HCT116 (cell line): ENCODE measurements around the gene ERP27. TPM values are rescaled to one million over a fixed set of nuclear protein-coding genes. Genes with fewer than 3 reads are reported as not detected.

Source experiments
- ATAC-seq: fragments of 200-7000 bp; cut with Tn5 transposase; 2 replicates; pipeline ENCODE4 v1.9.1; 2020; ENCODE audit warnings: mild to moderate bottlenecking, moderate library complexity
- BruUV-seq: library from RNA; stranded (reverse); fragments of 400-500 nt; replicated peaks from 2 replicates; lab custom pipeline; 2021; lab: Mats Ljungman, UMichigan
- CTCF ChIA-PET: fragments of 300-600 bp; sonication (Branson Sonifier 250); formaldehyde crosslinking; loops from one replicate; lab custom pipeline; 2021; ENCODE audit warnings: antibody characterized with exemption; lab: Charles Lee
- POLR2A ChIA-PET: fragments of 300-600, 350-600 bp; sonication (Branson Sonifier 250); formaldehyde crosslinking; loops from one replicate; lab custom pipeline; 2021; ENCODE audit warnings: antibody characterized with exemption; lab: Charles Lee
- RAD21 ChIA-PET, 2 experiments: fragments of 300-600 bp; sonication (Branson Sonifier 250); formaldehyde crosslinking; loops; one replicate each; lab custom pipeline; 2023; ENCODE audit warnings: low total read pairs in 2 of 2; ENCODE audit not compliant: uncharacterized antibody in 2 of 2, unreplicated experiment in 2 of 2, low non-redundant PET in 1 of 2; lab: Charles Lee
- DNase-seq: peaks from one replicate; pipeline ENCODE4 v3.0.0-alpha.2; 2010; ENCODE audit warnings: low read depth, low spot score
- H2AFZ ChIP-seq: fragments of 200-600 bp; shearing (Covaris generic), sonication (generic); 2 replicates; pipeline ENCODE4 v1.6.1; 2017; ENCODE audit warnings: low read depth, mixed run types, mixed read lengths, antibody characterized with exemption, low read length; ENCODE audit not compliant: poor library complexity, severe bottlenecking
- H3K27ac ChIP-seq: 2 replicates; pipeline ENCODE4 v1.5.1; 2012; ENCODE audit warnings: low read depth, low read length
- H3K27me3 ChIP-seq: fragments of 200-600 bp; sonication (generic); 2 replicates; pipeline ENCODE4 v1.6.1; 2016; ENCODE audit warnings: mixed run types, low read length, mixed read lengths; ENCODE audit not compliant: insufficient read depth
- H3K36me3 ChIP-seq, 2 experiments: fragments of 200-500 bp in 1 of 2; fragments of 200-600 bp in 1 of 2; sonication (Bioruptor generic) in 1 of 2; sonication (generic) in 1 of 2; 2 replicates each; pipeline versions ENCODE4 v1.5.1 to v1.6.1; 2014 to 2016; ENCODE audit warnings: low read length in 2 of 2, inconsistent platforms in 1 of 2, mixed read lengths in 1 of 2, mixed run types in 1 of 2; ENCODE audit not compliant: insufficient read depth in 2 of 2, control insufficient read depth in 1 of 2
- H3K4me1 ChIP-seq, 2 experiments: fragments of 200-600 bp in 1 of 2; sonication (generic) in 1 of 2; 2 replicates each; pipeline versions ENCODE4 v1.5.1 to v1.6.1; 2012 to 2017; ENCODE audit warnings: low read length in 2 of 2, inconsistent platforms in 1 of 2, mild to moderate bottlenecking in 1 of 2, mixed read lengths in 1 of 2, mixed run types in 1 of 2, moderate library complexity in 1 of 2; ENCODE audit not compliant: insufficient read depth in 2 of 2, control insufficient read depth in 1 of 2
- H3K4me2 ChIP-seq: fragments of 200-600 bp; sonication (generic); 2 replicates; pipeline ENCODE4 v1.6.1; 2017; ENCODE audit warnings: mixed run types, low read length, mixed read lengths
- H3K4me3 ChIP-seq, 2 experiments: fragments of 200-600 bp in 1 of 2; sonication (generic) in 1 of 2; replicated peaks in 1 of 2; 2 replicates each; pipeline ENCODE4 v1.5.1; 2011 to 2016; ENCODE audit warnings: low read length in 2 of 2, control low read depth in 1 of 2, low read depth in 1 of 2, mild to moderate bottlenecking in 1 of 2, mixed read lengths in 1 of 2, mixed run types in 1 of 2
- H3K79me2 ChIP-seq: fragments of 200-600 bp; sonication (generic); 2 replicates; pipeline ENCODE4 v1.6.1; 2017; ENCODE audit warnings: mild to moderate bottlenecking, mixed run types, low read length, moderate library complexity, mixed read lengths; ENCODE audit not compliant: insufficient read depth
- H3K9ac ChIP-seq: fragments of 200-600 bp; sonication (generic); 2 replicates; pipeline ENCODE4 v1.6.1; 2016; ENCODE audit warnings: low read length, mixed read lengths
- H3K9me2 ChIP-seq: fragments of 200-600 bp; sonication (generic), shearing (Covaris generic); 2 replicates; pipeline ENCODE4 v1.6.1; 2017; ENCODE audit warnings: mixed run types, mild to moderate bottlenecking, moderate library complexity; ENCODE audit not compliant: insufficient read depth
- H3K9me3 ChIP-seq, 2 experiments: fragments of 200-500 bp in 1 of 2; fragments of 200-600 bp in 1 of 2; sonication (Bioruptor generic) in 1 of 2; sonication (generic) in 1 of 2; 2 replicates each; pipeline ENCODE4 v1.6.1; 2014 to 2017; ENCODE audit warnings: low read length in 2 of 2, mixed read lengths in 2 of 2, inconsistent platforms in 1 of 2, low read depth in 1 of 2, mild to moderate bottlenecking in 1 of 2, mixed run types in 1 of 2, moderate library complexity in 1 of 2; ENCODE audit not compliant: control insufficient read depth in 1 of 2, insufficient read depth in 1 of 2
- H4K20me1 ChIP-seq: fragments of 200-600 bp; sonication (generic), shearing (Covaris generic); 2 replicates; pipeline ENCODE4 v1.6.1; 2017; ENCODE audit warnings: mixed run types, mild to moderate bottlenecking, moderate library complexity; ENCODE audit not compliant: insufficient read depth
- ATF3 ChIP-seq: IDR thresholded peaks from 2 replicates; pipeline ENCODE4 v1.6.1; 2012
- CBX3 ChIP-seq: IDR thresholded peaks from 2 replicates; pipeline ENCODE4 v1.6.1; 2012; ENCODE audit warnings: low read depth
- ELF1 ChIP-seq: IDR thresholded peaks from 2 replicates; pipeline ENCODE4 v1.6.1; 2012; ENCODE audit warnings: low read depth, borderline replicate concordance
- EZH2 ChIP-seq: fragments of 200-600 bp; sonication (generic); IDR thresholded peaks from 2 replicates; pipeline ENCODE4 v1.6.1; 2017; ENCODE audit warnings: antibody characterized with exemption, mixed run types
- FOSL1 ChIP-seq: IDR thresholded peaks from 2 replicates; pipeline ENCODE4 v1.6.1; 2012; ENCODE audit warnings: low read depth
- MAX ChIP-seq: IDR thresholded peaks from 2 replicates; pipeline ENCODE4 v1.6.1; 2012
- POLR2A ChIP-seq: IDR thresholded peaks from 2 replicates; pipeline ENCODE4 v1.7.0; 2011; ENCODE audit warnings: borderline replicate concordance; ENCODE audit not compliant: insufficient read depth, insufficient read length; ENCODE audit errors: extremely low read depth
- RAD21 ChIP-seq: IDR thresholded peaks from 2 replicates; pipeline ENCODE4 v1.6.1; 2012; ENCODE audit warnings: low read depth, mild to moderate bottlenecking
- REST ChIP-seq: IDR thresholded peaks from 2 replicates; pipeline ENCODE4 v1.6.1; 2012; ENCODE audit warnings: low read depth
- SIN3A ChIP-seq: IDR thresholded peaks from 2 replicates; pipeline ENCODE4 v1.6.1; 2012; ENCODE audit warnings: low read depth
- TCF7L2 ChIP-seq: IDR thresholded peaks from 2 replicates; pipeline ENCODE4 v1.7.0; 2011; ENCODE audit warnings: borderline replicate concordance, inconsistent platforms; ENCODE audit not compliant: insufficient read depth, insufficient read length; ENCODE audit errors: extremely low read depth
- YY1 ChIP-seq: IDR thresholded peaks from 2 replicates; pipeline ENCODE4 v1.6.1; 2011; ENCODE audit warnings: low read length, low read depth, moderate library complexity, mild to moderate bottlenecking; ENCODE audit not compliant: insufficient replicate concordance; ENCODE audit errors: extremely low read depth
- ZNF274 ChIP-seq: fragments of 200-500 bp; sonication (Bioruptor generic); IDR thresholded peaks from 2 replicates; pipeline ENCODE4 v1.6.1; 2014; ENCODE audit warnings: mild to moderate bottlenecking, low read depth, low read length, inconsistent platforms
- intact Hi-C: fragments of 100-400 bp; cut with micrococcal nuclease; formaldehyde crosslinking; loops from 2 replicates; pipeline ENCODE4 v1.10.0; 2022
- total RNA-seq: library from RNA; stranded (reverse); gene quantifications from one replicate; pipeline ENCODE4 v1.2.1, GENCODE V29; 2021; ENCODE audit not compliant: unreplicated experiment

The ERP27 gene
- total RNA-seq, 1 experiment from 2014 or later: 0.39 TPM

GRCh38 chr12:14934511-14934910, 3.8 kb downstream of the ERP27 start:
- ChIA-PET POLR2A (no interaction called here), CTCF (no interaction called here), RAD21 (no interaction called here)
- no peak for ATAC-seq
- TF ChIP-seq TCF7L2 (no peak), ATF3 (no peak), CBX3 (no peak), FOSL1 (no peak)
- H3K4me3 ChIP-seq: no peak overlapping the region
- H3K4me1 ChIP-seq: peaks cover 7 to 18% of the 10 kb centered on the region in 2 experiments; a peak in 3 of 4 replicates
- no peak overlapping the region for H3K9ac ChIP-seq
- no peaks in the 10 kb centered on the region for H3K9me3 ChIP-seq
- no TSS peak for BruUV-seq
- intact Hi-C loops: no loop called here
- H2AFZ ChIP-seq: no peak overlapping the region
- H3K27ac ChIP-seq: no peak overlapping the region
- no peaks in the 10 kb centered on the region for H3K36me3 ChIP-seq
- H3K4me2 ChIP-seq: no peak overlapping the region
- DNase-seq: no peak
- H3K9me2 ChIP-seq: no peaks in the 10 kb centered on the region; the same call in 1 of the 2 replicates
- no peaks in the 10 kb centered on the region for H3K79me2 ChIP-seq
- H4K20me1 ChIP-seq: no peaks in the 10 kb centered on the region
- no peaks in the 10 kb centered on the region for H3K27me3 ChIP-seq

- ATAC-seq: no peak
- no TSS peak for BruUV-seq
- Histone ChIP-seq H3K9me2 (no peaks in the 10 kb centered on the region; the same call in 1 of the 2 replicates), H3K27me3 (no peaks in the 10 kb centered on the region), H3K9me3 (no peaks in the 10 kb centered on the region), H2AFZ (peak overlapping the region; percentile 79), H3K9ac (no peak overlapping the region), H3K79me2 (no peaks in the 10 kb centered on the region), H3K4me3 (no peak overlapping the region), H3K27ac (no peak overlapping the region), H3K36me3 (no peaks in the 10 kb centered on the region), H3K4me2 (peak overlapping the region; percentile 12; the same call in 1 of the 2 replicates), H4K20me1 (no peaks in the 10 kb centered on the region), H3K4me1 (peaks cover 16 to 28% of the 10 kb centered on the region in 2 experiments; a peak in 3 of 4 replicates)
- ChIA-PET CTCF (no interaction called here), RAD21 (no interaction called here), POLR2A (no interaction called here)
- no peak for DNase-seq
- intact Hi-C loops: no loop called here
- TF ChIP-seq REST (no peak), SIN3A (no peak), RAD21 (no peak), CBX3 (no peak), ZNF274 (no peak), POLR2A (no peak), EZH2 (no peak), MAX (no peak), ELF1 (no peak), YY1 (no peak), TCF7L2 (no peak)
Measured at GRCh38 chr12:14931791-14932560, 6.4 kb downstream of the ERP27 start.
